ENCODE results near the gene OTOR. TPM values are rescaled to one million over a fixed set of nuclear protein-coding genes. Genes with fewer than 3 reads are reported as not detected.
A peak's percentile ranks its signal among the peaks of the same experiment; 100 is the strongest.

The OTOR gene
- total and polyA plus RNA-seq, 2 experiments from 2014 or later = not detected

GRCh38 chr20:16775961-16776360, 27.8 kb downstream of the OTOR start:
- H3K27me3 ChIP-seq (replicated peaks; ENCODE audit: insufficient read depth) = no peaks in the 10 kb centered on the region
- DNase-seq = no peak
- 14 to 22% methylated on average over 1 of the region's 1 CpG for WGBS, 2 experiments (ENCODE audit: low coverage in 1 of 2, low lambda C conversion rate in 2 of 2, missing lambda C conversion rate in 2 of 2)
- no peaks in the 10 kb centered on the region for H3K4me1 ChIP-seq (ENCODE audit: insufficient read depth)
- no peaks in the 10 kb centered on the region for H3K9me3 ChIP-seq (ENCODE audit: low read depth)
- no peaks in the 10 kb centered on the region for H3K79me2 ChIP-seq (ENCODE audit: insufficient read depth)
- no peak for TF ChIP-seq EZH2phosphoT487 (IDR thresholded peaks at IDR 0.05; ENCODE audit: insufficient read depth, low read depth)
- TF ChIP-seq EZH2 (IDR thresholded peaks at IDR 0.05; ENCODE audit: insufficient read depth, poor library complexity, severe bottlenecking) = no peak
- no peaks in the 10 kb centered on the region for H3K9me2 ChIP-seq (ENCODE audit: insufficient read depth)
- H3K9ac ChIP-seq = no peak overlapping the region
- no peak overlapping the region for H3K4me3 ChIP-seq
- H3K36me3 ChIP-seq (ENCODE audit: low read depth) = no peaks in the 10 kb centered on the region
- H2AFZ ChIP-seq = no peak overlapping the region
- H3K4me2 ChIP-seq (ENCODE audit: unreplicated experiment) = no peak overlapping the region
- H4K20me1 ChIP-seq (ENCODE audit: insufficient read depth) = no peaks in the 10 kb centered on the region
- in situ Hi-C loops (cut with MboI) = no loop called here
- no peaks in the 10 kb centered on the region for H3F3A ChIP-seq (ENCODE audit: insufficient read depth)
- H3K27ac ChIP-seq = no peak overlapping the region

GRCh38 chr20:16777126-16777525, 29.0 kb downstream of the OTOR start:
- DNase-seq = no peak
- TF ChIP-seq EZH2phosphoT487 (IDR thresholded peaks at IDR 0.05; ENCODE audit: insufficient read depth, low read depth) = no peak
- TF ChIP-seq EZH2 (IDR thresholded peaks at IDR 0.05; ENCODE audit: insufficient read depth, poor library complexity, severe bottlenecking) = no peak
- no peak overlapping the region for H2AFZ ChIP-seq

DNA sequence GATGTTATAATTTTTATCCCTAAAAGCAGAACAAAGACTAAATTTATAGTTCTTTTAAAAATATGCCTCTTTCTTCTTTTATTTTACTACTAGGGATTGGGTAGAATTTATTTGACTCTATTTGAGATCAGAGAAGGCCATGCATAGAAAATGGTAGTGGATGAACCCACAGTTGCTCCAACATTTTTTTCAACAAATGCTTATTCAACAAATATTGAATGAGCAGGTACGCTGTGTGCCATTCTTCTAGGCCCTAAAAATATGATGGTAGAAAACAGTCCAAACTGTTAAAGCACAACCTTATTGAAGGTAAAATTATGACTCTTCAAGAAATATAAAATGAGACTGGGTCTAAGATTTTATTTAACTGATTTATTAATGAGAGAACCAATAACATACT, 30.0 kb downstream of the OTOR start:
- Histone ChIP-seq H3K4me3 (no peak overlapping the region), H3K36me3 (ENCODE audit: low read depth) (no peaks in the 10 kb centered on the region), H4K20me1 (ENCODE audit: insufficient read depth) (no peaks in the 10 kb centered on the region), H3K9me3 (ENCODE audit: low read depth) (no peaks in the 10 kb centered on the region), H3K79me2 (ENCODE audit: insufficient read depth) (no peaks in the 10 kb centered on the region), H3F3A (ENCODE audit: insufficient read depth) (no peaks in the 10 kb centered on the region), H2AFZ (no peak overlapping the region), H3K9ac (no peak overlapping the region), H3K27me3 (replicated peaks; ENCODE audit: insufficient read depth) (no peaks in the 10 kb centered on the region), H3K4me2 (ENCODE audit: unreplicated experiment) (no peak overlapping the region), H3K9me2 (ENCODE audit: insufficient read depth) (no peaks in the 10 kb centered on the region), H3K4me1 (ENCODE audit: insufficient read depth) (no peaks in the 10 kb centered on the region), H3K27ac (no peak overlapping the region)
- in situ Hi-C loops (cut with MboI) = no loop called here
- WGBS, 2 experiments (ENCODE audit: low coverage in 1 of 2, low lambda C conversion rate in 2 of 2, missing lambda C conversion rate in 2 of 2) = 24 to 28% methylated on average over 1 of the region's 1 CpG
- no peak for DNase-seq
- no peak for TF ChIP-seq EZH2phosphoT487 (IDR thresholded peaks at IDR 0.05; ENCODE audit: insufficient read depth, low read depth)
- TF ChIP-seq EZH2 (IDR thresholded peaks at IDR 0.05; ENCODE audit: insufficient read depth, poor library complexity, severe bottlenecking) = no peak

More at GRCh38 chr20:16777126-16777525, 29.0 kb downstream of the OTOR start:
- no peaks in the 10 kb centered on the region for H4K20me1 ChIP-seq (ENCODE audit: insufficient read depth)
- 0% methylated on average over 1 of the region's 1 CpG for WGBS, 2 experiments (ENCODE audit: low coverage in 1 of 2, low lambda C conversion rate in 2 of 2, missing lambda C conversion rate in 2 of 2)
- no peak overlapping the region for H3K4me3 ChIP-seq
- in situ Hi-C loops (cut with MboI) = no loop called here
- H3K79me2 ChIP-seq (ENCODE audit: insufficient read depth) = no peaks in the 10 kb centered on the region
- H3K27me3 ChIP-seq (replicated peaks; ENCODE audit: insufficient read depth) = no peaks in the 10 kb centered on the region
- no peak overlapping the region for H3K4me2 ChIP-seq (ENCODE audit: unreplicated experiment)
- H3F3A ChIP-seq (ENCODE audit: insufficient read depth) = no peaks in the 10 kb centered on the region
- H3K4me1 ChIP-seq (ENCODE audit: insufficient read depth) = no peaks in the 10 kb centered on the region
- H3K27ac ChIP-seq = no peak overlapping the region
- H3K36me3 ChIP-seq (ENCODE audit: low read depth) = no peaks in the 10 kb centered on the region
- no peaks in the 10 kb centered on the region for H3K9me3 ChIP-seq (ENCODE audit: low read depth)
- H3K9me2 ChIP-seq (ENCODE audit: insufficient read depth) = no peaks in the 10 kb centered on the region
- no peak overlapping the region for H3K9ac ChIP-seq

- Histone ChIP-seq H4K20me1 (ENCODE audit: insufficient read depth) (no peaks in the 10 kb centered on the region), H2AFZ (no peak overlapping the region), H3K79me2 (ENCODE audit: insufficient read depth) (no peaks in the 10 kb centered on the region), H3K4me1 (ENCODE audit: insufficient read depth) (no peaks in the 10 kb centered on the region), H3K4me2 (ENCODE audit: unreplicated experiment) (no peak overlapping the region), H3K9me3 (ENCODE audit: low read depth) (no peaks in the 10 kb centered on the region), H3K27ac (no peak overlapping the region), H3K4me3 (no peak overlapping the region), H3K36me3 (ENCODE audit: low read depth) (no peaks in the 10 kb centered on the region), H3K27me3 (replicated peaks; ENCODE audit: insufficient read depth) (no peaks in the 10 kb centered on the region), H3K9me2 (ENCODE audit: insufficient read depth) (no peaks in the 10 kb centered on the region), H3F3A (ENCODE audit: insufficient read depth) (no peaks in the 10 kb centered on the region), H3K9ac (no peak overlapping the region)
- TF ChIP-seq EZH2phosphoT487 (IDR thresholded peaks at IDR 0.05; ENCODE audit: insufficient read depth, low read depth) (no peak), EZH2 (IDR thresholded peaks at IDR 0.05; ENCODE audit: insufficient read depth, poor library complexity, severe bottlenecking) (no peak)
- WGBS, 2 experiments (ENCODE audit: low coverage in 1 of 2, low lambda C conversion rate in 2 of 2, missing lambda C conversion rate in 2 of 2) = 50 to 55% methylated on average over 1 of the region's 1 CpG
- in situ Hi-C loops (cut with MboI) = no loop called here
- no peak for DNase-seq
These were observed 33.3 kb downstream of the OTOR start for GRCh38 chr20:16781496-16781895.

- Histone ChIP-seq H3K4me2 (ENCODE audit: unreplicated experiment) (no peak overlapping the region), H2AFZ (no peak overlapping the region), H3K4me1 (ENCODE audit: insufficient read depth) (no peaks in the 10 kb centered on the region), H3F3A (ENCODE audit: insufficient read depth) (no peaks in the 10 kb centered on the region), H3K36me3 (ENCODE audit: low read depth) (no peaks in the 10 kb centered on the region), H3K79me2 (ENCODE audit: insufficient read depth) (no peaks in the 10 kb centered on the region), H3K9ac (no peak overlapping the region), H3K9me2 (ENCODE audit: insufficient read depth) (no peaks in the 10 kb centered on the region), H3K4me3 (no peak overlapping the region), H3K27me3 (replicated peaks; ENCODE audit: insufficient read depth) (no peaks in the 10 kb centered on the region), H3K9me3 (ENCODE audit: low read depth) (no peaks in the 10 kb centered on the region), H3K27ac (no peak overlapping the region), H4K20me1 (ENCODE audit: insufficient read depth) (no peaks in the 10 kb centered on the region)
- in situ Hi-C loops (cut with MboI) = no loop called here
- no peak for TF ChIP-seq EZH2phosphoT487 (IDR thresholded peaks at IDR 0.05; ENCODE audit: insufficient read depth, low read depth)
- TF ChIP-seq EZH2 (IDR thresholded peaks at IDR 0.05; ENCODE audit: insufficient read depth, poor library complexity, severe bottlenecking) = no peak
- 38 to 42% methylated on average over 1 of the region's 1 CpG for WGBS, 2 experiments (ENCODE audit: low coverage in 1 of 2, low lambda C conversion rate in 2 of 2, missing lambda C conversion rate in 2 of 2)
- DNase-seq = peak; percentile 40
These were observed 37.1 kb downstream of the OTOR start for GRCh38 chr20:16785226-16785625.

Other genes starting within 250 kb of the OTOR start
- gene KIF16B, start 174.9 kb upstream of the OTOR start, total RNA-seq (2014; rRNA removed; shearing (Covaris generic)) = 1.7 and 3.9 TPM in 2 replicates
- gene KIF16B, start 174.9 kb upstream of the OTOR start, polyA plus RNA-seq (2016; fragmentation: Nextera tagmentation; extraction: Ambion mirVana) = 2.6 and 3.0 TPM in 2 replicates
- 47.2 and 69.8 TPM in 2 replicates for gene SNRPB2, start 18.3 kb upstream of the OTOR start, total RNA-seq (2014; rRNA removed; shearing (Covaris generic))
- 99.8 and 101 TPM in 2 replicates for gene SNRPB2, start 18.3 kb upstream of the OTOR start, polyA plus RNA-seq (2016; fragmentation: Nextera tagmentation; extraction: Ambion mirVana)

Measured in GM23248 (cell line).